ENCODE data around the gene ARAP3.
"Not testable (repeated sequence)": the region's sequence is repeated elsewhere in the genome, so short reads cannot be mapped to it uniquely, and the experiment has no call there.

ARAP3 gene

GRCh38 chr5:141611289-141611688 lies 70.7 kb downstream of the ARAP3 start:
- DNase-seq = no peak

GRCh38 chr5:141609921-141610320 lies 72.1 kb downstream of the ARAP3 start:
- DNase-seq = not testable (repeated sequence)

- no peak for DNase-seq
Measured at GRCh38 chr5:141609044-141609443, 73.0 kb downstream of the ARAP3 start.

- no peak for DNase-seq
Measured at GRCh38 chr5:141608557-141608956, 73.5 kb downstream of the ARAP3 start.

- no peak for DNase-seq
Measured at GRCh38 chr5:141608046-141608445, 74.0 kb downstream of the ARAP3 start.

GRCh38 chr5:141605523-141606277 lies 76.3 kb downstream of the ARAP3 start:
- no peak for DNase-seq

GRCh38 chr5:141603923-141604717 lies 77.9 kb downstream of the ARAP3 start:
- no peak for DNase-seq

All from DMS79 treated with DMSO at 0.1 percent for 48 hours (cell line).